ENCODE data around the gene SLC12A8.

DNA sequence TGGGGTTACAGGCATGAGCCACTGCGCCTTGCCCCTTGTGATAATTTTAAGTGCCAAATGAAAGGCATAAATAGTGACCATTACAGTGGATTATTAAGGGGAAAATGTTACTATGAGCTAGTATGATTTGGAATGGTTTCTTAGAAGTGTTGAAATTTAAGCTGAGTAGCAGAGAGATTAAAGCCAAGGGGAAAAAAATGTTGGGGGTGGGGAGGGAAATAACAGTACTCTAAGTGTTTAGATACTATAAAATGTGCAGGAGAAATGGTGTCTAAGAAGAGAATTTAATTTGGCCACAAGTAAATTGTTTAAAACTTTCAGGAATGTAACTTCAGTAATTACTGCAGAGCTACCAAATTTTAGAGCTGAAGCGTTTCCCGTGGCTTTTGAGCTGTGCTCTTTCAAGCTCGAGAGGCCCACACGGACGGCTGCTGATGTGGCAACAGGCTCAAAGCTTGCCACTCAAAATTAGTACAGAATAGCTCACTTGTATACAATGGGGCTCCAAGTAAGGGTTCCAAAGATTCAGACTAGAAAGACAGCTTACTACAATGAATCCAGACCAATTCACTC, 23.9 kb upstream of the SLC12A8 start:
- TF ChIP-seq, protein P1, sequence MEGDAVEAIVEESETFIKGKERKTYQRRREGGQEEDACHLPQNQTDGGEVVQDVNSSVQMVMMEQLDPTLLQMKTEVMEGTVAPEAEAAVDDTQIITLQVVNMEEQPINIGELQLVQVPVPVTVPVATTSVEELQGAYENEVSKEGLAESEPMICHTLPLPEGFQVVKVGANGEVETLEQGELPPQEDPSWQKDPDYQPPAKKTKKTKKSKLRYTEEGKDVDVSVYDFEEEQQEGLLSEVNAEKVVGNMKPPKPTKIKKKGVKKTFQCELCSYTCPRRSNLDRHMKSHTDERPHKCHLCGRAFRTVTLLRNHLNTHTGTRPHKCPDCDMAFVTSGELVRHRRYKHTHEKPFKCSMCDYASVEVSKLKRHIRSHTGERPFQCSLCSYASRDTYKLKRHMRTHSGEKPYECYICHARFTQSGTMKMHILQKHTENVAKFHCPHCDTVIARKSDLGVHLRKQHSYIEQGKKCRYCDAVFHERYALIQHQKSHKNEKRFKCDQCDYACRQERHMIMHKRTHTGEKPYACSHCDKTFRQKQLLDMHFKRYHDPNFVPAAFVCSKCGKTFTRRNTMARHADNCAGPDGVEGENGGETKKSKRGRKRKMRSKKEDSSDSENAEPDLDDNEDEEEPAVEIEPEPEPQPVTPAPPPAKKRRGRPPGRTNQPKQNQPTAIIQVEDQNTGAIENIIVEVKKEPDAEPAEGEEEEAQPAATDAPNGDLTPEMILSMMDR (conservative IDR thresholded peaks at IDR 0.05; ENCODE audit: low read length) = no peak
- TF ChIP-seq EZH2phosphoT487 (IDR thresholded peaks at IDR 0.05; ENCODE audit: borderline replicate concordance) = no peak

Data from Loucy (cell line).